ENCODE measurements around the gene FZD4.

- TF ChIP-seq GATA2 (IDR thresholded peaks at IDR 0.05; ENCODE audit: low read depth, low read length) = no peak
- no peak for TF ChIP-seq GATA3 (IDR thresholded peaks at IDR 0.05; ENCODE audit: low read depth, low read length)
Measured at GRCh38 chr11:86957976-86958646, 2.9 kb upstream of the FZD4 start.
